ENCODE data around the gene AKAP10.
"Not testable (repeated sequence)": the region's sequence is repeated elsewhere in the genome, so short reads cannot be mapped to it uniquely, and the experiment has no call there.

Gene AKAP10, protein sequence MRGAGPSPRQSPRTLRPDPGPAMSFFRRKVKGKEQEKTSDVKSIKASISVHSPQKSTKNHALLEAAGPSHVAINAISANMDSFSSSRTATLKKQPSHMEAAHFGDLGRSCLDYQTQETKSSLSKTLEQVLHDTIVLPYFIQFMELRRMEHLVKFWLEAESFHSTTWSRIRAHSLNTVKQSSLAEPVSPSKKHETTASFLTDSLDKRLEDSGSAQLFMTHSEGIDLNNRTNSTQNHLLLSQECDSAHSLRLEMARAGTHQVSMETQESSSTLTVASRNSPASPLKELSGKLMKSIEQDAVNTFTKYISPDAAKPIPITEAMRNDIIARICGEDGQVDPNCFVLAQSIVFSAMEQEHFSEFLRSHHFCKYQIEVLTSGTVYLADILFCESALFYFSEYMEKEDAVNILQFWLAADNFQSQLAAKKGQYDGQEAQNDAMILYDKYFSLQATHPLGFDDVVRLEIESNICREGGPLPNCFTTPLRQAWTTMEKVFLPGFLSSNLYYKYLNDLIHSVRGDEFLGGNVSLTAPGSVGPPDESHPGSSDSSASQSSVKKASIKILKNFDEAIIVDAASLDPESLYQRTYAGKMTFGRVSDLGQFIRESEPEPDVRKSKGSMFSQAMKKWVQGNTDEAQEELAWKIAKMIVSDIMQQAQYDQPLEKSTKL

DNA sequence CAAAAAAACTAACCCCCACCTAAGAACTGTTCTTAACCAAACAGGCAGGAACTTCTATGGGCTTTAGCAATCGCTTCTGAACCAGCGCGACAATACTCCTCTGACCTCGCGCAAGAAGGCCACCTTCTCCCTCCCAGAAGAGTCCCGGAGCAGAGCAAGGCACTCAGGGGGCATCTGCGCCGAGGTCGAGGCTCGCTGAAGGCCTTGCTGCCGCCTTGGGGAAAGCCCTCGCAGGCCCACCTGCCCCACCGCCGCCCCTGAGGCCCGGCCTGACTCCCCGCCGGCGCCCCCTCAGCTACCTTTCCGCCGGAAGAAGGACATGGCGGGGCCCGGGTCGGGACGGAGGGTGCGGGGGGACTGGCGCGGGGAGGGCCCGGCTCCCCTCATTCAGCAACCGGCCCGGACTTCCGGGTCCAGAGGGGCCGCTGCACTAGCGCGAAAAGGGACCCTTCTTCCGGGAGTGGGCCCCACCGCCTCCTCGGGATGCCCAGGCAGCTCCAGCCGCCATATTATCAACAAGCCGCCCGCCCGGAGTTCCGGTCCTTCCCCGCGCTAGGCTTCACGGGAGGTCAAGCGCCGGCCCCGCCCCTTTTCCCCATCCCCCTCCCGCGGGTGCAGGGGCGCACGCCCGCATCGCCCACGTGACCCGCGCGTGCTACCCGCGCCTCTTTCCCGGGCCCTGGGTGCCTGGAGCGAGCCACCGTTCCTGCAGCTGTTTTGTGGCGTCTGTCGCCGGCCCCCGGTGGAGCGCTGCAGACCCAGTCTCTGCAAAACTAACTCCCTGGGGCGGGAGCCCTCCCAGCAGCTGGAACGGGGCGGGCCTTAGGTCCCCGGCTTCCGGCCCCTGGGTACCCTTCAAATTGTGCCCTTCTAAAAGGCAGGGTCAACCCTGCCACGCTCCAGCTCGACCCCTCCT is at the start of gene AKAP10:
AKAP10 (minus strand) TSS at position 536 of the 916 bp plus-strand sequence; CDS start at position 387, 149 bp downstream.
- DNase-seq (ENCODE audit: low spot score): peak; percentile 96

DNA sequence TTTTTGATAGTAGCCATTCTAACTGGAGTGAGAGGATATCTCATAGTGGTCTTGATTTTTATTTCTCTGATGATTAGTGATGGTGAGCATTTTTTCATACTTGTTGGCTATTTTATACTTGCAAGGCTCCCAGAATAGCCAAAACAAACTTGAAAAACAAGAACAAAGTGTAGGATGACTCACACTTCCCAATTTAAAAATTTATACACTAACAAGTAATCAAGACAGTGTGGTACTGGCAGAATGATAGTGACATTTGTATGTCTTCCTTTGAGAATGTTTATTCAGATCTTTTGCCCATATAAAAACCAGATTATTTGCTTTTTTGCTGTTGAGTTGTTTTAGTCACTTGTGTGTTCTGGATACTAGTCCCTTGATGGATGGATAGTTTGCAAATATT is 49.3 kb upstream of the AKAP10 start:
- DNase-seq (ENCODE audit: low spot score): no peak

DNA sequence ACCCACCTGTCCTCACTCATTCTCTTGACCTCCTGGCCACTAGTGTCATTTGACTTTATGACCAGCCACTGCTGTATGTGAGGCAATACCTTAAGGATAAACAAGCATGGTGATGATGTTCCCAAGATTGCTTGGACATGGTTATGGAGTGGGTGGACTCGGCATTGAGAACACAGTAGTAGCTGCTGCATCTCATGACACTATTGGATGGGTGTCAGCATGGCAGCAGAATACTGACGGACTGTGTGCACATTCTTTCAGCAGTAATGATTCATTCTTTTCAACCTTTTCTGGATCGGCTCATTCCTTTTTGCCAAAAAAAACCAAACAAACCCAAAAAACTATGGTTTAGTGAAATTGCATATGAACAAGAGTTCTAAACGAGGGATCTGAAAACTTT is 45.1 kb upstream of the AKAP10 start:
- DNase-seq (ENCODE audit: low spot score): no peak

DNA sequence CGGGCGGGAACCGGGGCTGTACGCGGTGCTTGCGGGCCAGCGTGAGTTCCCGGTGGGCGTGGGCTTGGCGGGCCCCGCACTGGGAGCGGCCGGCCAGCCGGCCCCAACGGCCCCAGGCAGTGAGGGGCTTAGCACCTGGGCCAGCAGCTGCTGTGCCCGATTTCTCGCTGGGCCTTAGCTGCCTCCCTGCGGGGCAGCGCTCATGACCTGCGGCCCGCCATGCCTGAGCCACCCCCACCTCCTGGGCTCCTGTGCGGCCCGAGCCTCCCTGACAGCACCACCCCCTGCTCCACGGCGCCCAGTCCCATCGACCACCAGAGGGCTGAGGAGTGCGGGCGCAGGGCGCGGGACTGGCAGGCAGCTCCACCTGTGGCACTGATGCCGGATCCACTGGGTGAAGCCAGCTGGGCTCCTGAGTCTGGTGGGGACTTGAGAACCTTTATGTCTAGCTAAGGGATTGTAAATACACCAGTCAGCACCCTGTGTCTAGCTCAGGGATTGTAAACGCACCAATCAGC is 38.9 kb upstream of the AKAP10 start:
- not testable (repeated sequence) for DNase-seq (ENCODE audit: low spot score)

DNA sequence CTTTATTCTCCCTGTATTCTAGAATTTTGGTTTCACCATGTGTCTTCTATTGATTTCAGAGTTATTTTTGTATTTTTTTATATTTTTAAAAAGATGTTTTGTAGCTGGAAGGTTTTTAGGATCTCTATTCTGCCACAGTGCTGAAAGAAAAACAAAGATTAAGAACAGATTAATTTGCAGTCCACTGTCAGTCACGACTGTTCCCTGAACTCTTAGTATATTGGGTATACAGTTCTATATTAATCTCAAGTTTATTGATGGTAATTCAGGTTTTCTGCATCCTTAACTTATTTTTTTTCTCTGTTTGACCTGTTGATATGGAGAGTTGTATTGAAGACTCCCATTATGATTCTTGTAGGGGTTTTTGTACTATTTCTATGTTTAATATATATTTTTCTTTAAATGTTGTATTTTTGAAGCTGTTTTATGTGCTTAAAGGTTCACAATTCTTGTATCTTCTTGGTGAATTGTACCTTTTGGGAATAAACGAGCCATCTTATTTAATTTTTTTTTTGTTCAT is 34.4 kb upstream of the AKAP10 start:
- DNase-seq (ENCODE audit: low spot score): no peak

DNA sequence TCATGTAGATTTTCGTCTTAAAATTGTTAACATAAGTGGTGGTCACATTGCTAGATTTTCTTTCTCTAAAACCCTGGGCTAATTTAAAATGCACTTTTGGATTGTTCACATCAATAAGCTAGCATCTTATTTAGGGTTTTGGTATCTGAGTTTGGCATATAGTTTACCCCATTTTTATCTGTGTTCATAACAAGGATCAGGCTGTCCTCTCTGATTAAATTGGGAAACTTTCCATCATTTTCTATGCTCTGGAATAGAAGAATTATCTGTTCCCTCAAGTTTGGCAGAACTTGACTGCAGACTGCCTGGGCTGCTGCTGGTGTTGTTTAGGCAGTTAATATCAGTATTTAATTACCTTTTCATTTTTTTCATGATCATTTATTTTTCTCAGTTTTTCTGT is 33.3 kb upstream of the AKAP10 start:
- no peak for DNase-seq (ENCODE audit: low spot score)

DNA sequence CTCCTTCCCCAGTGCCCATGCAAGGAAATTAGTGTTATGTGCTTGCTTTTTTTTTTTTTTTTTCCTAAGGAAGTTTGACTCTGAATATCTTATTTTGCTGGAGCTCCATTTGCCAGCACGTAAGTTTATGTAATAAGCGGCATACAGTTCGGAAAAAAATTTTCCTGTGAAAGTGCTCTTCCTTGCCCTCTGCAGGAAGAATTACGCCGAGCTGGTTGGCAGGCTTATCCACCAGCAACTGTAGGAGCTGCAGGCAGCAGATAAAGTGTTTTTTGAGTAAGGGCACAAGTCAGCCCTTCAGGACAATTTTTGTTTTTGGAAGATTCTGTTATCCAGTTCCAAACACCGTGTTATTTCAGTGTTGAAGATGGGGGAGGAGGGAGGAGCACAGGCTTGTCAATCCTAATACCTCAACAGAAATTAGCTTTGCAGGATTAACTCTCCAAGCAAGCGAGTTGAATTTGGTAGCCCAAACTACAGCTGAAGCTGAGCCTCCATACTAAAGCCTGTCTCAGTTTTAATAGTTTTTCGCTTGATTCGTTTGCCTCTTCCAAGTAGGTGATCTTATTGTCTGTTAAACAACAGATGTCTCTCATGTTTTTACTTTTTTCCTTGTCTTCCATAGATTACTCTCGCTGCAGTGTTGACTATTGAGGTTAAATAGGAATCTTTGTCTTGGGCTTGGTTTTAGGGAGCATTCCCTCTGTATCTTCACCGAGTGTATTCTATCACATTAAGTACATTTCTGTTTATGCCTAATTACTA is 32.7 kb upstream of the AKAP10 start:
- DNase-seq (ENCODE audit: low spot score): no peak

DNA sequence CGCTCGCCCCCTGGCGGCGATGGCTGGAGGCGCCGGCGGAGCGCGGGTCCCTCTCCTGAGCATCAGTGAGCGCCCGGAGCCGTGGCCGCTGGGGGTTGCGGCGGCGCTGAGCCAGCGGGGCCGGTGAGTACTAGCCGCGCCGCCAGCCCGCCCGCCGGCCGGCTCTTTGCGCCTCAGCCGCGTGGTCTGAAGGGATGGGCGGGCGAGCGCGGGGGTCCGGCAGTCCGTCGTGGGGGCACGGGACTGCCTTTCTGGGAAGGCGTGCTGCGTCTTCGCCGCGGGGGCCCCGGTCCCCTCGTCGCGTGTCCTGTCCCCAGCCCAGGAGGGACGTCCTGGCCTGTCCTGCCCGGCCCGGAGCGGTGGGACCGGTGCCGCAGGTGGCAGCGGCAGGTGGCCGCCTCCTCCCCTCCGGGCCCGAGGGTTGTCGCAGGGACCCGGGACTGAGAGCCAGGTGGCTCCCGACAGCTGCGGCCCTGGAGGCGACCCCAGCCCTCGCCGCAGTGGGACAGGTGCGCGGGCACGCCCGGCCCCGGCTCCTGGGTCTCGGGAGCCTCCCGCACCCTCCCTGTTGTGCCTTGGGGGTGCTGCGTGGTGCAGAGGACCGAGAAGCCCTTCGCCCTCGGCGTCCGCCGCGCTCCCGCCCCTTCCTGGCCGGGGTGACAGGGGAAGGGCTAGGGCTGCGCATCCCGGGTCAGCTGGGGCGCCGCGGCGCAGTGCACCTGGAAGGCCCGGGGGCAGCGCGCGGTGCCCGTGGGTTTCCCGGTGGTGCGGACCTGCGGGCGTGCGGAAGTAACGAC is 31.9 kb upstream of the AKAP10 start, which contains the start of gene SPECC1:
SPECC1 (plus strand) TSS at position 58 of the 797 bp plus-strand sequence. CDS start 87,293 bp downstream, outside the sequence.
- DNase-seq (ENCODE audit: low spot score): no peak

DNA sequence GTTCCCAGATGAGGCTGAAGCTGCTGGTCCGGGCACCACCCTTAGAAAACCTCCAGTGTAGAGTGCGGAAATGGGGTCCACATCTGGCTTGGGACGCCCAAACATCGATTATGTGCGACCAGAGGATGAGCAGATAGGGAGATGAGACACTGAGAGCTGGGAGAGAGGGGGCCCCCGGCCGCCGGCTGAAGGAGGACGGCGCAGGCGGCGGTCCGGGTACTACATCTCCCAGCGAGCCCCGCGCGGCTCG is 31.3 kb upstream of the AKAP10 start:
- DNase-seq (ENCODE audit: low spot score): peak; percentile 85

DNA sequence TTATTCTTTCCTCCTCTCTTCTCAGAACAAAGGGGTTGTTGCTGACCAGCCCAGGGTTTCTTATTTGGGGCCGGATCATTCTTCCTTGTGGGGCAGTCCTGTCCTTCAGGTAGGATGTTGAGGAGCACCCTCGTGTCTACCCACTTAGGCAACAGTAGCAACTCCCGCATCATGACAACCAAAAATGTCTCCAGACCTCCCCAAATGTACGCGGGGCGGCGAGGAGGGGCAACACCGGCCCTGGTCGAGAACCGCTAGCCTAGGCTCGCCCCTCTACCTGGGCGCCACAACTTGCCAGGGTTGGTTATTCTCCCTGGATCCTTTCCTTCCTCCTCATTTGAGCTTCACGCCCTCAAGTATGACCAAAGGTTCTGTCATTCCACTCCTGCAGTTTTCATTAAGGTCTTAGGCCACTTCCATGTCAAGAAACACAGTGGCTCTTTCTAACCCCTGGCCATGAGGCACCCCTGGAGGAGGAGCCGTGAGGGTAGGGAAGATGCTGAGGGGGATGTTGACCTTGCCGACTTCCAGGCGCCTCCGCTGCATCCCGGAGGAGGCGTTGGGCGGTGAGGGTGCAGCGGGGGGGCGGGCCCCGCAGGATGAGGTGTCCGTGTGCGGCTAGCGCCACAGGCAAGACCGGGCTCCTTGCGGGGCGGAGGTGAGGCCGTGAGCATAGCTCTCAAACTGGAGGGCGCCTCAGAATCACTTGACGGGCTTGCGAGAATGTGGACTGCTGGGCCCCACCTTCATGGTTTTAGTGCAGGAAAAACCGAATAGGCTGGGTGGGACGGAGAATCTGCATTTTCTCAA is 30.8 kb upstream of the AKAP10 start:
- no peak for DNase-seq (ENCODE audit: low spot score)

DNA sequence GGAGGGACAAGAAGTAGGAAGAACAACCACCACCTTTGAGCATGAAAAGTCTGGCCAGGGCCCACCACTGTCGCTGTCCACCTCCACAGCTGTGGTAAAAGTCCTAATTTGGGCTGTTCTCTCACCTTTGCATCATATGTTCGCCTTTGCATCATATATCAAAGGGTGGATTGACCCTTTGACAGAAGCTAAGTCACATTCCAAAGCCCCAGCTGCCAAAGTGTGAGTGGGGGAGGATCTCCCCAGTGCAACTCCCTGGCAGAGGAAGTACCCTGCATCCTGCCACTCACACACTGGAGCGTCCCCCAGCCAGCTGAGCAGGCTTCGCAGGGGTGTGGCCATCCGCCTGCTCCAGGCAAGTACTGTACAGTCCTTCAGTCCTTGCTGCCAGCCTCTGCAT is 18.9 kb upstream of the AKAP10 start:
- no peak for DNase-seq (ENCODE audit: low spot score)

DNA sequence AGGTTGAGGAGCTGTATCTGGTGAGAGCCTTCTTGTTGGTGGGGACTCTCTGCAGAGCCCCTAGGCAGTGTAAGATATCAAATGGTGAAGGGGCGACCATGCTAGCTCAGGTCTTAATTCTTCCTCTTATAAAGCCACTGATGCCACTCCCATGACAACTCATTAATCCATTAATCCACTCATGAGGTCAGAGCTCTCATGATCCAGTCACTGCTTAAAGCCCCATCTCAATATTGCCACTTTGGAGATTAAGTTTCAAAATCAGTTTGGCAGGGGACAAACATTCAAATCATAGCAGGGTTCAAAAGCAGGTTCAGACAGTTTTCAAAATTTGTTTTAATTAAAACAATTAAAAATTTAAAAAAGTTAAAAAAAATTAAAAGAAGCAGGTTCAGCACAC is 18.5 kb upstream of the AKAP10 start:
- DNase-seq (ENCODE audit: low spot score): no peak

DNA sequence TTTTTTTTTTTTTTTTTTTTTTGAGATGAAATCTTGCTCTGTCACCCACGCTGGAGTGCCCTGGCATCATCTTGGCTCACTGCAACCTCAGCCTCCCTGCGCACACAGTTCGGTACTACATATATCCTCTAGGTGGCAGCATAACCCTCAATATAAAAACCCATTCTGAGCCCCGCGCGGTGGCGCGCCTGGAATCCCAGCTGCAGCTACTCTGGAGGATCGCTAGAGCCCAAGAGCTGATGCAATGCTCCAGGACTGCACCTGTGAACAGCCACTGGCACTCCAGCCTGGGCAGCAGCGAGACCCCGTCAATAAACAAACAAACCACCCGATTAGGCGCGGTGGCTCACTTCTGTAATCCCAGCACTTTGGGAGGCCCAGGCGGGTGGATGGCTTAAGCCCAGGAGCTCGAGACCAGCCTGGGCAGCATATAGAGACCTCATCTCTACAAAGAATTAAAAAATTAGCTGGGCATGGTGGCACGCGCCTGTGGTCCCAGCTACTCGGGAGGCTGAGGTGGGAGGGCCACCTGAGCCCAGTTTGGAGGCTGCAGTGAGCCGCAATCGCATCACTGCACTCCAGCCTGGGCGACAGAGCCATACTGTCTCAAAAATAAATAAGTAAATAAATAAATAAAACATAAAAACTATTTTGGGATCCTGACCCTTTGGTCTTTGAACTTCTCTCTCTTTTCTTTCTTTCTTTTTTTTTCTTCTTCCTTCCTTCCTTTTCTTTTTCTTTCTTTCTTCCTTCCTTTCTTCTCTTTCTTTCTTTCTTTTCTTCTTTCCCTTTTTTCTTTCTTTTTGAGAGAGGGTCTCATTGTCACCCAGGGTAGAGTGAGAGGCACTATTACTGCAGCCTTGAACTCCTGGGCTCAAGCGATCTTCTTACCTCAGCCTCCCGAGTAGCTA is 15.4 kb upstream of the AKAP10 start:
- DNase-seq (ENCODE audit: low spot score): peak; percentile 85

DNA sequence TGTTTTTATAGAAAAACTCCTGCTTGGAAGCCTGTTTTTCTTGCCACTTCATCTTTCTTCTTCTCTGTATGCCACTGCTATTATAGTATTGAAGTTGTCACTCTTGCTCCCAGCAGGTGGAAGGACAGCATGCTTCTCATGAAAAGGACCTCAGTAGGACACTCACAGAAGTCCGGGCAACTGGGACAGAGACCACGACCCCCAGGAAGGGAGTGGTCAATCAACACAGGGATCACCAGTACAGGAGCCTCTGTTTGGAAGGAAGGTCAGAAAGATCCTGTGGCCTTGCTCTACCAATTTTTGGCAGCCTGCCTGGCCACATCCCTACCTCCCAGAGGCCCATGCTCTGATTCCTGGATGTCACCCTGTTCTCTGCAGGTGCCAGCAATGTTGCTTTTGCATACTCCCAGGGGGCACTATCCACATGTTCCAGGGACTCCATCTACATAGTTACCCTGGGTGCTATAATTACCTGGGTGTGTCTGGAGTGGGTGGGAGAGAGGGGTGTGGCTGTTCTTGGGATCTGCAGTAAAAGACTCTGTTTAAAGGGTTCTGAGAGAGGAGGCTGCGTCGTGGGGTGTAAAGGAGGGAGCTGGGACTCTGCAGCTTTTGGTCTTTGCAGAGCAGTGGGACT is 13.7 kb upstream of the AKAP10 start:
- DNase-seq (ENCODE audit: low spot score): no peak

DNA sequence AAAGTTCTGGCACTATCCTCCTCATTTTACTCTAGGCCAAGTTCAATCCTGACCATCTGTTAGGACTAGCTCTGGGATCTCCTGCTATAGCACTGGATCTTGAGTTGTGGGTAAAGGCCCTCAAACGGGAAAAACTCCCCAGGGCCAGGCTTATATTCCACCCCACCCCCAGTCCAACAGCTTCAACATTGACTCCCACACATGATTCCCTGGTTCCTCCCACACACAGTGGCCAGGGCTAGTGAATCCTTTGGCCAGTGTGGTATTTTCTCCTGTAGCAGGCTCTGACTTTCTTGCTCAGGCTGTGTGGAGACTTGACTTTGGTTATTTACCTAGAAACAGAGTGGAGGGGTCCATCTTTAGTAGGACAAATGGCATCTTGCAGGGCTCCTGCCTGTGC is 10.3 kb upstream of the AKAP10 start:
- no peak for DNase-seq (ENCODE audit: low spot score)

DNA sequence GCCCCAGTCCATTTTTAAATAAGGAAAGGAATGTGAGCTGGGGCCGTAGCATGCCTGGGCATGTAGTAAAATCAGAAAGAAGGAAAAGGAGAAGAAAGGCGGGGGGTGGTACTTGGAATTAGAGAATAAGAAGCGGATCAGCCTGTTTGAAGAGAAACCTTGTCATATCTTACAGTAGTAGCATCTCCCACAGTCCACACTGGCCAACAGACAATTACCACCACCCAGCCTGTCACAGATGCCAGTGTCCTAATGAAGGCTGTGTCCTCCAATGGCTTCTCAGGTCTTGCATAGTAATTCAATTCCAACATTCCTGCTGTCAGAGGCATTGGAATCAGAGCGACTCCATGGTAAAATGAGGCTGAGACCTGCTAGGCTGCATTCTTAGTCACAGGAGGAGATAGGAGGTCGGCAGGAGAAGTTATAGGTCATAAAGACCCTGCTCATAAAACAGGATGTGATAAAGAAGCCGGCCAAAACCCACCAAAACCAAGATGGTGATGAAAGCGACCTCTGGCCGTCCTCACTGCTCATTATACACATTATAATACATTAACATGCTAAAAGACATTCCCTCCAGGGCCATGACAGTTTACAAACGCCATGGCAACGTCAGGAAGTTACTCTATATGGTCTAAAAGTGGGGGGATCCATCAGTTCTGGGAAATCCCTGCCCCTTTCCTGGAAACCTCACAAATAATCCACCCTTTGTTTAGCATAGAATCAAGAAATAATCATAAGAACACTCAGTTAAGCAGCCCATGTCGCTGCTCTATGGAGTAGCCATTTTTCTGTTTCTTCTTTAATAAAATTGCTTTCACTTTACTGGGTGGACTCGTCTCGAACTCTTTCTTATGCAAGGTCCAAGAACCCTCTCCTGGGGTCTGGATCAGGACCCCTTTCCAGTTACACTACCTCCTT is 9.6 kb upstream of the AKAP10 start:
- no peak for DNase-seq (ENCODE audit: low spot score)

Measured in activated CD4-positive, alpha-beta T cell treated with anti-CD3 and anti-CD28 coated beads, Interleukin-2, Interleukin-4, amounts not matched to agents 100 ng/mL and 50 ng/mL, durations not matched to agents 16 hours and 8 hours (primary cell).